Loucy (cell line): ENCODE data around the gene ITGA11.

Experiments
- CTCF ChIP-seq: fragments of 200-600 bp; sonication (generic); conservative IDR thresholded peaks from 2 replicates; pipeline ENCODE4 v1.5.1; 2014; ENCODE audit warnings: mild to moderate bottlenecking, antibody characterized with exemption, low read length
- EZH2phosphoT487 ChIP-seq: fragments of 200-600 bp; IDR thresholded peaks from 2 replicates; pipeline ENCODE4 v1.6.1; 2018; ENCODE audit warnings: antibody characterized with exemption, mild to moderate bottlenecking, moderate library complexity, borderline replicate concordance

GRCh38 chr15:68417897-68418296 lies 14.1 kb downstream of the ITGA11 start:
- no peak for TF ChIP-seq CTCF
- no peak for TF ChIP-seq EZH2phosphoT487
